Astrocyte (in vitro differentiated cells and primary cell): ENCODE data around the gene CYP4F3. TPM values are rescaled to one million over a fixed set of nuclear protein-coding genes. Genes with fewer than 3 reads are reported as not detected.

Experiments
- DNase-seq: peaks from one replicate; pipeline ENCODE4 v3.0.0-alpha.2; 2010; ENCODE audit warnings: low read depth
- FAIRE-seq: peaks from 2 replicates; lab custom pipeline; 2011; peaks lifted over from hg19 to GRCh38; lab: Jason Lieb, UNC
- H2AFZ ChIP-seq: 2 replicates; pipeline ENCODE4 v1.6.0; 2012; ENCODE audit warnings: low read depth, low read length, inconsistent platforms
- H3K27ac ChIP-seq: 2 replicates; pipeline ENCODE4 v1.5.1; 2011; ENCODE audit warnings: low read depth, low read length, inconsistent platforms
- H3K27me3 ChIP-seq: 2 replicates; pipeline ENCODE4 v1.6.0; 2011; ENCODE audit warnings: low read length, inconsistent platforms; ENCODE audit not compliant: insufficient read depth
- H3K36me3 ChIP-seq: 2 replicates; pipeline ENCODE4 v1.5.1; 2011; ENCODE audit warnings: low read length, inconsistent platforms; ENCODE audit not compliant: insufficient read depth
- H3K4me1 ChIP-seq: 2 replicates; pipeline ENCODE4 v1.5.1; 2011; ENCODE audit warnings: low read length, inconsistent platforms; ENCODE audit not compliant: insufficient read depth
- H3K4me2 ChIP-seq: 2 replicates; pipeline ENCODE4 v1.6.0; 2012; ENCODE audit warnings: low read length, inconsistent platforms
- H3K4me3 ChIP-seq: 2 replicates; pipeline ENCODE4 v1.5.1; 2011; ENCODE audit warnings: low read depth, mild to moderate bottlenecking, low read length, inconsistent platforms; ENCODE audit not compliant: insufficient read depth
- H3K79me2 ChIP-seq: 2 replicates; pipeline ENCODE4 v1.6.0; 2012; ENCODE audit warnings: mild to moderate bottlenecking, low read length, inconsistent platforms; ENCODE audit not compliant: insufficient read depth
- H3K9ac ChIP-seq: 2 replicates; pipeline ENCODE4 v1.6.0; 2012; ENCODE audit warnings: mild to moderate bottlenecking, low read length, inconsistent platforms
- H3K9me3 ChIP-seq: 2 replicates; pipeline ENCODE4 v1.5.1; 2012; ENCODE audit warnings: low read depth, mild to moderate bottlenecking, low read length, inconsistent platforms; ENCODE audit not compliant: insufficient read depth
- H4K20me1 ChIP-seq: 2 replicates; pipeline ENCODE4 v1.6.0; 2012; ENCODE audit warnings: low read length, inconsistent platforms; ENCODE audit not compliant: insufficient read depth
- H3K27ac Mint-ChIP-seq: one replicate; pipeline ENCODE4 v1.8.0; 2021; ENCODE audit warnings: mild to moderate bottlenecking, mixed read lengths; ENCODE audit not compliant: unreplicated experiment
- H3K27me3 Mint-ChIP-seq: one replicate; pipeline ENCODE4 v1.8.0; 2021; ENCODE audit warnings: low read depth, mixed read lengths; ENCODE audit not compliant: unreplicated experiment
- H3K36me3 Mint-ChIP-seq: one replicate; pipeline ENCODE4 v1.8.0; 2021; ENCODE audit warnings: low read depth, mixed read lengths; ENCODE audit not compliant: unreplicated experiment
- H3K4me1 Mint-ChIP-seq: one replicate; pipeline ENCODE4 v1.8.0; 2021; ENCODE audit warnings: low read depth, mixed read lengths; ENCODE audit not compliant: unreplicated experiment
- H3K4me3 Mint-ChIP-seq: one replicate; pipeline ENCODE4 v1.8.0; 2021; ENCODE audit warnings: mild to moderate bottlenecking, moderate library complexity, mixed read lengths; ENCODE audit not compliant: unreplicated experiment
- H3K9me3 Mint-ChIP-seq: one replicate; pipeline ENCODE4 v1.8.0; 2021; ENCODE audit warnings: mild to moderate bottlenecking, mixed read lengths; ENCODE audit not compliant: unreplicated experiment
- CTCF ChIP-seq: IDR thresholded peaks from 2 replicates; pipeline ENCODE4 v1.5.1; 2011; ENCODE audit warnings: low read depth, mild to moderate bottlenecking, inconsistent platforms, low read length, moderate library complexity; ENCODE audit not compliant: insufficient read depth
- EZH2 ChIP-seq: IDR thresholded peaks from 2 replicates; pipeline ENCODE4 v1.6.1; 2012; ENCODE audit warnings: mild to moderate bottlenecking, low read length, inconsistent platforms; ENCODE audit not compliant: insufficient read depth
- total RNA-seq: library from RNA; stranded (reverse); gene quantifications from 2 replicates; pipeline ENCODE4 v1.2.1, GENCODE V29; 2021

Gene CYP4F3
- total RNA-seq, 1 donor from 2014 or later: not detected

GRCh38 chr19:15629003-15629880 is 11.5 kb upstream of the CYP4F3 start:
- TF ChIP-seq EZH2 (no peak), CTCF (peak; percentile 57)
- Histone ChIP-seq H3K9ac (no peak overlapping the region), H2AFZ (no peak overlapping the region), H3K4me3 (no peak overlapping the region), H3K27ac (no peak overlapping the region), H3K4me2 (no peak overlapping the region), H3K9me3 (no peaks in the 10 kb centered on the region), H3K79me2 (no peaks in the 10 kb centered on the region), H3K27me3 (no peaks in the 10 kb centered on the region), H3K4me1 (no peaks in the 10 kb centered on the region), H3K36me3 (no peaks in the 10 kb centered on the region), H4K20me1 (no peaks in the 10 kb centered on the region)
- Mint-ChIP-seq H3K27ac (no peak overlapping the region), H3K4me1 (no peaks in the 10 kb centered on the region), H3K27me3 (no peaks in the 10 kb centered on the region), H3K4me3 (no peak overlapping the region), H3K36me3 (no peaks in the 10 kb centered on the region), H3K9me3 (peaks cover 7% of the 10 kb centered on the region)
- FAIRE-seq: no peak
- DNase-seq: peak; percentile 2

- Histone ChIP-seq H3K4me1 (no peaks in the 10 kb centered on the region), H3K9me3 (no peaks in the 10 kb centered on the region), H3K27me3 (no peaks in the 10 kb centered on the region), H3K4me3 (no peak overlapping the region), H3K79me2 (no peaks in the 10 kb centered on the region), H2AFZ (no peak overlapping the region), H4K20me1 (no peaks in the 10 kb centered on the region), H3K36me3 (no peaks in the 10 kb centered on the region), H3K9ac (no peak overlapping the region), H3K4me2 (no peak overlapping the region), H3K27ac (no peak overlapping the region)
- H3K27ac Mint-ChIP-seq: no peak overlapping the region
- peaks cover 5% of the 10 kb centered on the region for H3K9me3 Mint-ChIP-seq
- DNase-seq (no peak), FAIRE-seq (no peak)
- TF ChIP-seq EZH2 (no peak), CTCF (no peak)
- H3K27me3 Mint-ChIP-seq: no peaks in the 10 kb centered on the region
- H3K36me3 Mint-ChIP-seq: no peaks in the 10 kb centered on the region
- no peaks in the 10 kb centered on the region for H3K4me1 Mint-ChIP-seq
- no peak overlapping the region for H3K4me3 Mint-ChIP-seq
These were observed 8.9 kb upstream of the CYP4F3 start for GRCh38 chr19:15631817-15632216.
